ENCODE data around the gene ATF4.

GRCh38 chr22:39519681-39520225 is 609 bp upstream of the ATF4 start:
- peak; percentile 63 for TF ChIP-seq POLR2A (IDR thresholded peaks at IDR 0.05)
- TF ChIP-seq, protein P1, sequence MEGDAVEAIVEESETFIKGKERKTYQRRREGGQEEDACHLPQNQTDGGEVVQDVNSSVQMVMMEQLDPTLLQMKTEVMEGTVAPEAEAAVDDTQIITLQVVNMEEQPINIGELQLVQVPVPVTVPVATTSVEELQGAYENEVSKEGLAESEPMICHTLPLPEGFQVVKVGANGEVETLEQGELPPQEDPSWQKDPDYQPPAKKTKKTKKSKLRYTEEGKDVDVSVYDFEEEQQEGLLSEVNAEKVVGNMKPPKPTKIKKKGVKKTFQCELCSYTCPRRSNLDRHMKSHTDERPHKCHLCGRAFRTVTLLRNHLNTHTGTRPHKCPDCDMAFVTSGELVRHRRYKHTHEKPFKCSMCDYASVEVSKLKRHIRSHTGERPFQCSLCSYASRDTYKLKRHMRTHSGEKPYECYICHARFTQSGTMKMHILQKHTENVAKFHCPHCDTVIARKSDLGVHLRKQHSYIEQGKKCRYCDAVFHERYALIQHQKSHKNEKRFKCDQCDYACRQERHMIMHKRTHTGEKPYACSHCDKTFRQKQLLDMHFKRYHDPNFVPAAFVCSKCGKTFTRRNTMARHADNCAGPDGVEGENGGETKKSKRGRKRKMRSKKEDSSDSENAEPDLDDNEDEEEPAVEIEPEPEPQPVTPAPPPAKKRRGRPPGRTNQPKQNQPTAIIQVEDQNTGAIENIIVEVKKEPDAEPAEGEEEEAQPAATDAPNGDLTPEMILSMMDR (IDR thresholded peaks at IDR 0.05), result peak in 3 of 4 experiments; percentile 12 to 48 (median 42)
